Muscle layer of duodenum (tissue), 2 donors: ENCODE measurements around the gene ORC3.
A peak's percentile ranks its signal among the peaks of the same experiment; 100 is the strongest.

Source experiments
- H3K27ac ChIP-seq: one replicate; pipeline ENCODE4 v1.7.0; 2013; ENCODE audit warnings: mild to moderate bottlenecking, low read length
- H3K27me3 ChIP-seq: one replicate; pipeline ENCODE4 v1.7.0; 2013; ENCODE audit warnings: low read depth, mild to moderate bottlenecking, control low read depth, low read length
- H3K36me3 ChIP-seq, 2 donors: one replicate each; pipeline ENCODE4 v1.7.0; 2013; ENCODE audit warnings: low read length in 2 of 2, control low read depth in 1 of 2, mild to moderate bottlenecking in 1 of 2; ENCODE audit not compliant: insufficient read depth in 2 of 2, control insufficient read depth in 1 of 2
- H3K4me1 ChIP-seq, 2 donors: one replicate each; pipeline ENCODE4 v1.7.0; 2013; ENCODE audit warnings: low read length in 2 of 2, mild to moderate bottlenecking in 2 of 2, control low read depth in 1 of 2, moderate library complexity in 1 of 2; ENCODE audit not compliant: insufficient read depth in 2 of 2, control insufficient read depth in 1 of 2
- H3K4me3 ChIP-seq, 2 donors: one replicate each; pipeline ENCODE4 v1.7.0; 2013; ENCODE audit warnings: low read length in 2 of 2, low read depth in 1 of 2, mild to moderate bottlenecking in 1 of 2
- H3K9me3 ChIP-seq, 2 donors: one replicate each; pipeline ENCODE4 v1.7.0; 2013; ENCODE audit warnings: low read length in 2 of 2, control low read depth in 1 of 2, mild to moderate bottlenecking in 1 of 2; ENCODE audit not compliant: control insufficient read depth in 1 of 2
- donor health status: healthy.

ORC3 gene

DNA sequence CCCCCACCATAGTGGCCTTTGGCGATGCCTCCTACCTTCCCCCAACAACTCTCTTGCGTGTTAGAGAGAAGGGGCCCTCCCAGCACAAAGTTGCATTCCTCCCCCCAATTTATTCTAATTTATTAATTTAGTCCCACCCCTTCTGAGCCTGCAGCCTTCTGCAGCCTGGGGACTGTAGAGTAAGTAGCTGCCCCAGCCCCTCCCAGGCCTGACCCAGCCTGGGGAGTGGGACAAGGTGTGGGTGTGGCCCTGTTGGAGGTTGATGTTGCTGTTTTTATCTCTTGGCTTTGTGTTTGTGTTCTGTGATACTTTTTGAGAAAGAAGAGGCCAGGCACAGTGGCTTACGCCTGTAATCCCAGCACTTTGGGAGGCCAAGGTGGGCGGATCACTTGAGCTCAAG, 49.4 kb downstream of the ORC3 start:
- H3K36me3 ChIP-seq: peaks cover 8 to 37% of the 10 kb centered on the region in 2 donors
- no peaks in the 10 kb centered on the region for H3K27me3 ChIP-seq
- H3K4me1 ChIP-seq: no peaks in the 10 kb centered on the region
- H3K9me3 ChIP-seq: no peaks in the 10 kb centered on the region
- no peak overlapping the region for H3K27ac ChIP-seq
- H3K4me3 ChIP-seq: no peak overlapping the region

DNA sequence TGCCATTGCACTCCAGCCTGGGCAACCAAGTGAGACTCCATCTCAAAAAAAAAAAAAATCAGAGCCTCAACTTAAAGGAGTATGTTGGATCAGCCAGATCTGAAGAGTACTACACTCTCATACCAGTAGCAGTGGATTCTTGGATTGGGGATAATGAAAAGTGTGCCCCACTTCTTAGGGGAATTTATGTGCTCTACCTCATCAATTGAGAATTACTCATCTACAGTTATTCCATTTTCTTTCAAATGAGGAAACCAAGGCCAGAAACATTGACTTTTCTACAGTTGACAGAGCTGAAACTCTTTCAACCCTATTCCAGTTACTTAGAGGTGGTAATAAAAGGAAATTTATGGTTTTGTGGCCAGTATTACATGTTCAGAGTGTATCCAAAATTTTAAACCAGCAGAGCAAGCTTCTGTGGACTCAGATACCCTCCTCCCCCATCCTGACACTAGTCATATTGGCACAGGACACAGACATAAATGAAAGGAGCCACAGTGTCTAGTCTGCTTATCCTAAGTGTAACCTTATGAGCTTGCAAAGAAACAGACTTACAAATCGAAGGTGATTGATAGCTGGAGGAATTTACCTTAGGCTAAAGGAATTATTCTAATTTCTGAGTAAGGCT, 51.2 kb downstream of the ORC3 start:
- H3K4me3 ChIP-seq: no peak overlapping the region
- no peak overlapping the region for H3K27ac ChIP-seq
- peaks cover 8 to 26% of the 10 kb centered on the region in 2 donors for H3K36me3 ChIP-seq
- no peaks in the 10 kb centered on the region for H3K4me1 ChIP-seq
- no peaks in the 10 kb centered on the region for H3K27me3 ChIP-seq
- no peaks in the 10 kb centered on the region for H3K9me3 ChIP-seq

DNA sequence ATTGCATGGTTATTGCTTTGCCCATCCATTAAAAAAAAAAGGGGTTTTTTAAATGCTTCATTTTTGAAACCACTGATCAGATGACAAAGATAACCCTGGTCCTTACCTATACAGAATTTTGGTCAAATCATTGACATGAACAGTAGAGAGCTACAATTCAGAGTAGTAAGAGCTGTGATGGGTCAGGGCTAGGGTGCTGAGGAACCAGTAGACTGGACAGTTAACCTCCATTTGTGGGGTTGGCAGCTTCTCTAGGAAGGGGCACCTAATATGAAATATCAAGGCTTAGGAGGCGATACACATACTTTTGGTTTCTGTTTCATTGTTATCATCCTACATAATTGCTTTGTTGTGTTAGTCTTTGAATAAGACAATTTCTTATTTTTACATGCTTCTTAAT, 55.1 kb downstream of the ORC3 start:
- Histone ChIP-seq H3K4me3 (peak overlapping the region in 1 of 2 donors; percentile 23), H3K36me3 (no peaks in the 10 kb centered on the region), H3K27me3 (no peaks in the 10 kb centered on the region), H3K4me1 (no peaks in the 10 kb centered on the region), H3K27ac (no peak overlapping the region), H3K9me3 (no peaks in the 10 kb centered on the region)

DNA sequence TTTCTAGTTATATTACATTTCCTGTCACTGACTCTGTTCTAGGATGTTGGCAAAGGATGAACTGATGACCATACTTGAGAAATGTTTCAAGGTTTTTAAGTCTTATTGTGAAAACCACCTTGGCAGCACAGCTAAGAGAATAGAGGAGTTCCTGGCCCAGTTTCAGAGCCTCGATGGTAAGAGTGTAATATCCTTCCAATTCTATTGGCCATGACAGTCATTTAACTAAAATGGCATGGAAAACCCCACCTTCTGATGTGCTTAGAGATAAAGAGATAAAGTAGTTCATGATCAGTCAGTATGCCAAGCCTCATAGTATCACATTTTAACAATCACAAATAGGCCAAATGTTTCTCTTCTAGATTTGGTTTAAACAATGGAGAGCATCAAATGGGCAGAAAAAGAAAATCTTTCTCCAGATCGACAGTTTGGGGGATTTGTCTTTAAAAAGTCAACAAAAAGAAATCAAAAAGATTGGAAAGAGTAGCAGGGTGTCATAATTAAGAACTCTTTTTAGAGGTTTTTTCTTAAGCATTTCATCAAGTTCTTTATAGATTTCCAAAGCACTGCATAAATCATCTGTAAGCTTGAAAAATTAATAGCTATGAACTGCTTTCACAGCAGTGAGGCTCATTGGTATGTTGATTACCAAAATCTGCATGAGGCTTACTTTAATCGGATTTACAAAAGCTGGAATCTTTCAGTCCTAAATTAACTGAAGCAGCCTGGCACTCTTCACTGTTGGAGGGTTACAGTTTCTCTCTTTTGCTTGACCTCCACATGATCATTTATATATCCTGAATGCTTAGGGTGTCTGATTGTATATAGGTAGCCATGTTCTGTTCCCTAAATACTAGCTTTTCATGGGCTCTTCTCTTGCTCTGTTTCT, 63.4 kb downstream of the ORC3 start:
- H3K9me3 ChIP-seq: no peaks in the 10 kb centered on the region
- H3K36me3 ChIP-seq: peaks cover 6% of the 10 kb centered on the region in 2 donors
- no peak overlapping the region for H3K4me3 ChIP-seq
- H3K27me3 ChIP-seq: no peaks in the 10 kb centered on the region
- H3K27ac ChIP-seq: no peak overlapping the region
- no peaks in the 10 kb centered on the region for H3K4me1 ChIP-seq

DNA sequence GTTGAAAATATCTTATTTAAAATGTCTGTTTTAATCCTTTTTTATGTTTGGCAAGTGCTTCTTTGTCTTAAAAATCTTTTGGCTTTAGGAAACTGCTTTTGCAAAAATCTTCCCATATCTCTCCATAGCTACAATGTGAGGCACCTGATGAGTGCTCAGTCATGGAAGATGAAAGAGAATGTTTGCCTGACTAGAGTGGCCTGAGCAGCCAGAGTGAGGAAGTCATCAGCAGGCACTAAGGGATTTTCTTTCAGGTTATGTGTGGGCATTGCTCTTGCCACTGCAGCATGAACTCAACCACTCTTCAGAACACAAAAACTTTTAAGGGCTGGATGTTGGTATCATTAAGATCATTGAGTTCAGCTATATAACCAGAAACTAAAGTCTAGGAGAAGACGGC, 64.2 kb downstream of the ORC3 start:
- Histone ChIP-seq H3K9me3 (no peaks in the 10 kb centered on the region), H3K27ac (no peak overlapping the region), H3K4me3 (no peak overlapping the region), H3K27me3 (no peaks in the 10 kb centered on the region), H3K36me3 (peaks cover 6% of the 10 kb centered on the region in 2 donors), H3K4me1 (no peaks in the 10 kb centered on the region)

DNA sequence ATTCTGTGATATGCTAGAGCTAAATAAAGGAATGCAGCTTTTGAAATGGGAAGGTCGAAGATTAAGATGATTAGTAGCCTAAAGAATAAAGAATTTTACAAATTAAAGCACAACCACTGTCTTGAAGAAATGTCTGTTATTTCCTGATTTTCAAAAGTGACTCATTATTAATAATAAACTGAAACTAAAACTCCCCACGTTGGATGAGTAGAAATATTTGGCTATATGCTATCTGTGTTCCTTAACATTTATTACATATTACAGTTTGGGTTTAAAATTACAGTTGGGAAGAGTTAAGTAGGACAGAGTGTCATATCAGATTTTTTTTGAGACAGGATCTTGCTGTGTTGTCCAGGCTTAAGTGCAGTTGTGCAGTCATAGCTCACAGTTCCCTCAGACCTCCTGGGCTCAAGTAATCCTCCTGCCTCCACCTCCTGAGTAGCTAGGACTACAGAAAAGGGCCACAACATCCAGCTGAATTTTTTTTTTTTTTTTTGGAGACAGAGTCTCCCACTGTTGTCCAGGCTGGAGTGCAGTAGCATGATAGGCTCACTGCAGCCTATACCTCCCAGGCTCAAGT, 65.0 kb downstream of the ORC3 start:
- H3K4me3 ChIP-seq: no peak overlapping the region
- H3K4me1 ChIP-seq: peaks cover 0 to 5% of the 10 kb centered on the region in 2 donors
- no peaks in the 10 kb centered on the region for H3K27me3 ChIP-seq
- H3K36me3 ChIP-seq: peaks cover 6% of the 10 kb centered on the region in 2 donors
- H3K9me3 ChIP-seq: no peaks in the 10 kb centered on the region
- no peak overlapping the region for H3K27ac ChIP-seq

DNA sequence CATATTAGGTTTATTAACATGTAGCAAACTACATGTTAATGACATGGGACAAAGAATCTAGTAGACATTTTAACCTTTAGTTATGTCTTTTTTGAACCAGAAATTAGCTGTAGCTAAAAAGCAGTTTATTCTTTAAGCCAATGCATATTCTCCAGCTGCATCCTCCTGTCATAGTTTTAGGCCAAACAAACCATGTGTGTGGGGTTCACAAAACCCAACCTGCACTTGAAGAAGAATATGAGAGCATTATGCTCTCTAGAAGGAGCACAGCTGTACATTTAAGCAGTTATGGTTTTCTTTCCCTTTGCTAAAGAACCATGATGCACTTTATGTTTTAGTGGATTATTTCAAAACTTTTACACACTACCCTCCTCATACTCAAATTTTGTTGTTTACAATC, 65.9 kb downstream of the ORC3 start:
- Histone ChIP-seq H3K27me3 (no peaks in the 10 kb centered on the region), H3K4me1 (peaks cover 0 to 8% of the 10 kb centered on the region in 2 donors), H3K4me3 (no peak overlapping the region), H3K36me3 (peaks cover 6% of the 10 kb centered on the region in 2 donors), H3K27ac (no peak overlapping the region), H3K9me3 (no peaks in the 10 kb centered on the region)

DNA sequence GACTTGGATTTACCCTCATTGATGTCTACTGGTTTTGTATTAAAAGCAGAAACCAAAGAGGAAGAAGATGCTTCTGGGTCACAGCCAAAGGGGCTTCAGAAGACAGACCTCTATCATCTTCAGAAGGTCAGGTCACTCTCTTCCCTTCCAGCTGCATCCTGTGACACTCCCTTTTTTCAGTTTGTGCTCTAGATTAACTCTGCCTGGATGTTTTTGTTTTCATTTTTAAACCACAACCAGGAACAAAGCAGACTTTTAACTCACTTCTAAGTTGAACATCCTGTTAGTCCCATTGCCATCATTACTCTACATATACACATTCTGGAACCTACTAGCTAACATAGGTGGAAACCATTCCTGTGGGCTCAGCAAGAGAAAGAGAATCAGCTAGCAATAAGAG, 66.9 kb downstream of the ORC3 start:
- H3K4me1 ChIP-seq: peaks cover 0 to 8% of the 10 kb centered on the region in 2 donors
- no peak overlapping the region for H3K27ac ChIP-seq
- H3K27me3 ChIP-seq: no peaks in the 10 kb centered on the region
- H3K9me3 ChIP-seq: no peaks in the 10 kb centered on the region
- no peak overlapping the region for H3K4me3 ChIP-seq
- H3K36me3 ChIP-seq: peaks cover 6% of the 10 kb centered on the region in 2 donors

DNA sequence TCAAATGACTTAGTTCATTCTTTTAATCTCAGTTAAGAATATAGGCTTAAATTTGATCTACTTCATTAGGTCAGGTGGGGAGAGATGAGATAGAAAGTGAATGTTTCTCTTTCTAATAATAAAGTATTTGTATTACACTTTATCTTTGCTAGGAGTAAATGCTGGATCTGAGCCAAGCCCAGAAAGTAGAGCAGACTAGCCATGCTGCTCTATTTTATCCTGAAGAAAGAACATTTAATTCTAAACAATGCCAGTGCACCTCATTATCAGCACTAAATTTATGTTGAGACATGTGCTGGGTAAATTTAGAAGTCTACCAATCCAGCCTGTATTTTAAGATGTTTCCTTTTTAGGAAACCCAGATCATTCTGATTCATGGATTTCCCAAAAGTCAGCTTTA, 68.6 kb downstream of the ORC3 start:
- peaks cover 6 to 10% of the 10 kb centered on the region in 2 donors for H3K36me3 ChIP-seq
- H3K4me3 ChIP-seq: no peak overlapping the region
- H3K27me3 ChIP-seq: no peaks in the 10 kb centered on the region
- H3K27ac ChIP-seq: no peak overlapping the region
- peaks cover 0 to 8% of the 10 kb centered on the region in 2 donors for H3K4me1 ChIP-seq
- no peaks in the 10 kb centered on the region for H3K9me3 ChIP-seq

DNA sequence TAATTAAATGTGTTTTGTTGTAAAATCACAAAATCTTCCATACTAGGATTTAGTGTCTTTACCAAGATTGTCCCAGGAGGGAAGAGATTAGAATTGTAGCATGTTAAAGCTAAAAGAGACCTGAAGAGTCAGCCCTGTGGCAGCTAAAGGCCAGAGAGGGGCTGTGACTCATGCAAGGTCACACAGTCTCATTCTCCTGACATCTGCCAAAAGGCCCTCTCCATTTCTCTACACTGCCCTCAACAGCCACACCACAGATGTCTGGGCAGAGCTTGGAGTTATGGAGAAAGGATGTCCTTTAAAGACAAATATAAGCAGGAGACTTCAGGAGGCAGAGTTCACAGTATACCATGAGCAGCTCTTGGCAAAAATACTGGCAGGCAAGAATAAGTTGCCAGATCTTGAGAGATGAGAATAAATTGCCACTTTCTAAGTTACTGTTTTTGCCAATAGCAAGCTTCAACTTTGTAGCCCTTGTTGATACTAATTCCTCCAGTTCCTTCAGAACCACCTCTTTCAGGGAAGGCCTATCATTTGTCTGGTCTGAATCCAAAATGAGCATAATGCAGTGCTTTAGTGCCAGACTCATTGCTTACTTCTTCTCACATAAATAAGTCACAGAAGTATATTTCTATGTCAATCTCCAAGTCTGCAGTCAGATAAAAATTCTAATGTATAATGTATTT, 70.4 kb downstream of the ORC3 start:
- H3K27ac ChIP-seq: peak overlapping the region; percentile 13

DNA sequence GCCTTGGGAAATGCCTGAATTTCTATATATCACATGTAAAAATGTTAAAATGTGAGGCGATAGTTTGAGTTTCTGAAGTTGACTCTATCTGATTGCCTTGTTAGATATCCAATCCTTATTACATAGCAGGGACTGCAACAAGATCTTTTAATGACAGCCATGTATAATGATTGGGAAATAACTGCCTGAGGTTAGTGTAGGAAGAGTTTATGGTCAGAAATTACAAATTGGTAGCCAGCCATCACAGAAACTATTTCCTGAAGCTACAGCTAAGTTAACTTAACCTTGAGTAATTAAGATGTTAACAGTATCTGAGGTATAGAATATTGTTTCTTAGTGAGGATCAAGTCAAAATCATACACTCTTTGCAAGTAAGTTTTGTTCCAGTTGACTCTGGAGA, 71.1 kb downstream of the ORC3 start:
- Histone ChIP-seq H3K27me3 (no peaks in the 10 kb centered on the region), H3K4me3 (no peak overlapping the region), H3K36me3 (peaks cover 6 to 10% of the 10 kb centered on the region in 2 donors), H3K27ac (peak overlapping the region; percentile 13), H3K4me1 (peaks cover 0 to 8% of the 10 kb centered on the region in 2 donors), H3K9me3 (no peaks in the 10 kb centered on the region)

More for the DNA sequence above, 70.4 kb downstream of the ORC3 start:
- Histone ChIP-seq H3K4me3 (no peak overlapping the region), H3K4me1 (peaks cover 0 to 8% of the 10 kb centered on the region in 2 donors), H3K36me3 (peaks cover 6 to 13% of the 10 kb centered on the region in 2 donors), H3K9me3 (no peaks in the 10 kb centered on the region), H3K27me3 (no peaks in the 10 kb centered on the region)
